Parathyroid adenoma (tissue), 2 donors: ENCODE results near the gene ZNF57.

Source experiments
- H2AFZ ChIP-seq: fragments of 300-600 bp; sonication (generic); one replicate; pipeline ENCODE4 v1.7.0; 2017; ENCODE audit warnings: antibody characterized with exemption, mild to moderate bottlenecking
- H3K27ac ChIP-seq: fragments of 300-600 bp; sonication (generic); one replicate; pipeline ENCODE4 v1.7.0; 2017
- H3K27me3 ChIP-seq: fragments of 300-600 bp; sonication (generic); one replicate; pipeline ENCODE4 v1.7.0; 2017; ENCODE audit warnings: low read length; ENCODE audit not compliant: control insufficient read depth, insufficient read depth
- H3K36me3 ChIP-seq: fragments of 300-600 bp; sonication (generic); one replicate; pipeline ENCODE4 v1.7.0; 2017; ENCODE audit warnings: low read length; ENCODE audit not compliant: control insufficient read depth, insufficient read depth
- H3K4me1 ChIP-seq: fragments of 300-600 bp; sonication (generic); one replicate; pipeline ENCODE4 v1.7.0; 2017; ENCODE audit warnings: control low read depth
- H3K4me2 ChIP-seq: fragments of 300-600 bp; sonication (generic); one replicate; pipeline ENCODE4 v1.7.0; 2017; ENCODE audit warnings: low read length
- H3K4me3 ChIP-seq: fragments of 300-600 bp; sonication (generic); one replicate; pipeline ENCODE4 v1.7.0; 2017; ENCODE audit warnings: low read depth, low read length
- H3K79me2 ChIP-seq: fragments of 300-600 bp; sonication (generic); one replicate; pipeline ENCODE4 v1.7.0; 2017; ENCODE audit warnings: control low read depth
- H3K9ac ChIP-seq: fragments of 300-600 bp; sonication (generic); one replicate; pipeline ENCODE4 v1.7.0; 2017; ENCODE audit warnings: mild to moderate bottlenecking
- H3K9me3 ChIP-seq: fragments of 300-600 bp; sonication (generic); one replicate; pipeline ENCODE4 v1.7.0; 2017; ENCODE audit warnings: low read length; ENCODE audit not compliant: control insufficient read depth
- TF ChIP-seq, protein P1 (sequence below): fragments of 300-600 bp; sonication (generic); IDR thresholded peaks from one replicate; pipeline ENCODE4 v1.7.0; 2017; ENCODE audit warnings: antibody characterized with exemption, mild to moderate bottlenecking
- donor health status: primary hyperparathyroidism.

The ZNF57 gene

DNA sequence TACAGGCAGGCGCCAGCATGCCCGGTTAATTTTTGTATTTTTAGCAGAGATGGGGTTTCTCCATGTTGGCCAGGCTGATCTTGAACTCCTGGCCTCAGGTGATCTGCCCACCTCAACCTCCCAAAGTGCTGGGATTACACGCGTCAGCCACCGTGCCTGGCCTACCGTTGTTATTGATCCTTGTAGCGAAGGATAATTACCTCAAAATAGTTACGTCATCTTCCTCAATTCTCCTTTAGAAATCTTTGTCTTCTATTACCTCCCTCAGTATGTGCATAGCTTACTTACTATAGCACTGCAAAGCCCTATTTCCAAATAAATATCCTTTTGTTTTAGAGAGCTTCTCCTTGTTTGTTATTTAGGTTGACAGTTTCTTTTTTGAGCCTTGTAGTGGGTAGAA, 67.2 kb downstream of the ZNF57 start:
- Histone ChIP-seq H3K9me3 (no peaks in the 10 kb centered on the region), H3K9ac (no peak overlapping the region), H3K4me2 (no peak overlapping the region), H3K79me2 (no peaks in the 10 kb centered on the region), H2AFZ (peak overlapping the region; percentile 82), H3K36me3 (no peaks in the 10 kb centered on the region), H3K27me3 (no peaks in the 10 kb centered on the region), H3K4me3 (no peak overlapping the region), H3K27ac (no peak overlapping the region), H3K4me1 (peaks cover 21% of the 10 kb centered on the region)
- TF ChIP-seq, protein P1, sequence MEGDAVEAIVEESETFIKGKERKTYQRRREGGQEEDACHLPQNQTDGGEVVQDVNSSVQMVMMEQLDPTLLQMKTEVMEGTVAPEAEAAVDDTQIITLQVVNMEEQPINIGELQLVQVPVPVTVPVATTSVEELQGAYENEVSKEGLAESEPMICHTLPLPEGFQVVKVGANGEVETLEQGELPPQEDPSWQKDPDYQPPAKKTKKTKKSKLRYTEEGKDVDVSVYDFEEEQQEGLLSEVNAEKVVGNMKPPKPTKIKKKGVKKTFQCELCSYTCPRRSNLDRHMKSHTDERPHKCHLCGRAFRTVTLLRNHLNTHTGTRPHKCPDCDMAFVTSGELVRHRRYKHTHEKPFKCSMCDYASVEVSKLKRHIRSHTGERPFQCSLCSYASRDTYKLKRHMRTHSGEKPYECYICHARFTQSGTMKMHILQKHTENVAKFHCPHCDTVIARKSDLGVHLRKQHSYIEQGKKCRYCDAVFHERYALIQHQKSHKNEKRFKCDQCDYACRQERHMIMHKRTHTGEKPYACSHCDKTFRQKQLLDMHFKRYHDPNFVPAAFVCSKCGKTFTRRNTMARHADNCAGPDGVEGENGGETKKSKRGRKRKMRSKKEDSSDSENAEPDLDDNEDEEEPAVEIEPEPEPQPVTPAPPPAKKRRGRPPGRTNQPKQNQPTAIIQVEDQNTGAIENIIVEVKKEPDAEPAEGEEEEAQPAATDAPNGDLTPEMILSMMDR = no peak
